Hematopoietic multipotent progenitor cell treated with erythropoietin and hydrocortisone succinate and interleukin-3 and kit ligand, for 17 days (in vitro differentiated cells): ENCODE results near the gene ZSCAN22.
"Not testable (repeated sequence)": the region's sequence is repeated elsewhere in the genome, so short reads cannot be mapped to it uniquely, and the experiment has no call there.

Experiments
- DNase-seq: peaks from one replicate; pipeline ENCODE4 v3.0.0-alpha.2; 2015; ENCODE audit warnings: low spot score

The ZSCAN22 gene

DNA sequence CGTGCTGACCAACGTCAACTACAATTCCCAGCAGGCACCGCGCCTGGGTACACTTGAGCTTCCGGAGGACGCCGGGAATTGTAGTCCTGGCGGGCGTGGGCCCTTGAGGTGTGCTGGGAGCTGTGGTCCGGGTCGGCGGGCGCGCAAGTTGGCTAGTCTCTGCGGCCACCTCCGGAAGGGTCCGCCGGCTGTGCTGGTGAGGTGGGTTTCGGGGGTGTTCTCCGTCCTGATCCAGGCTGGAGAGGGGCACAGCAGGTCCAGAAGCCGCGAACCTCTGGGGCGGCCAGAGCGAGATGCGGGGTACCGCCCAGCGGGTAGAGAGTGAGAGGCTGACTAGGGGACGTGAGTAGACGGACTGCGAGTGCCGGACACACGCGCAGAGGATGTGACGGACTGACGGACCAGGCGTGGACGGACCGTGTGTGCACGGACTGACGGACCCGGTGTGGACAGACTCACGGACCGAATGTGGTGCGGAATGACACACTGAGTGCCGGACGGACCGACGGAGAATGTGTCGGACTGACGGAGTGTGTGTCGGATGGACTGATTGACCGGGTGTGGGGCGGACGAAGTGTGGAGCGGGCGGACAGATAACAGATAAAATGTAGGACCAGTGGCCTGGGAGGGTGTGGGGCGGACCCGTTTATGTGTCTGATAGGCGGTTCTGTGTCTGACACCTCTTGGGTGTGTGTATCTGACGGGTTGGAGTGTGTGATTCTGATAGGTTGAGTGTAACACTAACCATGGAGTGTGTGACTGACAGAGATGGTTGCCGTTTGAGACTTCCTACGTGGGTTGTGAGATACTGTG lies at the start of gene ZSCAN22:
ZSCAN22 (plus strand) TSS at position 81 of the 813 bp plus-strand sequence. CDS start 7,809 bp downstream, outside the sequence.
- DNase-seq = peak; percentile 96

DNA sequence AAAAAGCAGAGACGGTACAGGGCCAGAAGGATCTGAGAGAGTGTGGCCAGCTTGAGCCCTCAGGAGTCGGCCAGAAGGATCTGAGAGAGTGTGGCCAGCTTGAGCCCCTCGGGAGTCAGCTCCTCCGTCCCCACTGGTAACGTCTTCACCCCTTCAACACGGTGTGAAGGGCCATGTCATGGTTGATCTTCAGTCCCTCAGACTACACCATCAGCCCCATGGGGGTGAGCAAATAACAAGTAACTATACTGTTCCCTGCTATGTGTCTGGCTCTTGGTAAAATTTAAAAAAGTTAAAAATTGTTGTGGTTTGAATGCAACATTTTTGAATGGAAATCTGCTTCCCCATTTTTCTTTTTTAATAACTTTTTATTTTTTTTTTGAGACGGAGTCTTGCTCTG lies 49.6 kb upstream of the ZSCAN22 start:
- DNase-seq = no peak

DNA sequence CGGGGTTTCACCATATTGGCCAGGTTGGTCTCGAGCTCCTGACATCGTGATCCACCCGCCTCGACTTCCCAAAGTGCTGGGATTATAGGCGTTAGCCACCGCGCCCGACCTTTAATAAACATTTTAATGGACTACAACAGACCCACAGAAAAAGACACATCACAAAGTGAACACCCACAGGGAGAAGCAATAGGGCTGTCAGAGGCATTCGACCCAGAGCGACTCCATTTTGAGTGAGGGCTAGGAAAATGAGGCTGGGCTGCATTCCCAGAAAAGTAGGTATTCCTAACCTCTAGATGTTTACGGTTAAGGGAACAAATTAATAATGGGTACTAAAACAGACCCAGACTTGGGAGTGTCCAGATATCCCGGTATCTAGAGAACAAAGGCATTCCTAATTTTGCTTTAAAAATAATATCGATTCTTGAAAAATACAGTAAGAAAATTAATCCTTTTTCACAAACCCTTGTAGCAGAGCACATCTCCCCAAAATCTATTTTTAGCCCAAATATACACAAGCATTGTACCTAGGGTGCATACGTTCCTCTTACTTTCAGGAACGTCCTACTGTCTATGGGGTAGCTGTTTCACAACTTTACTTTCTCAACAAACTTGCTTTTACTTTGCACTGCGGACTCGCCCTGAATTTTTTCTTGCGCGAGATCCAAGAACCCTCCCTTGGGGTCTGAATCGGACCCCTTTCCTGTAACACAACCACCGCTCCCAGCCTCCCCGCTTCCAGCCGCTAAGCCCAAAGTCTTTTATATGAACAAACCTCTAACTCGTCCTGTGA lies 48.9 kb upstream of the ZSCAN22 start:
- no peak for DNase-seq

DNA sequence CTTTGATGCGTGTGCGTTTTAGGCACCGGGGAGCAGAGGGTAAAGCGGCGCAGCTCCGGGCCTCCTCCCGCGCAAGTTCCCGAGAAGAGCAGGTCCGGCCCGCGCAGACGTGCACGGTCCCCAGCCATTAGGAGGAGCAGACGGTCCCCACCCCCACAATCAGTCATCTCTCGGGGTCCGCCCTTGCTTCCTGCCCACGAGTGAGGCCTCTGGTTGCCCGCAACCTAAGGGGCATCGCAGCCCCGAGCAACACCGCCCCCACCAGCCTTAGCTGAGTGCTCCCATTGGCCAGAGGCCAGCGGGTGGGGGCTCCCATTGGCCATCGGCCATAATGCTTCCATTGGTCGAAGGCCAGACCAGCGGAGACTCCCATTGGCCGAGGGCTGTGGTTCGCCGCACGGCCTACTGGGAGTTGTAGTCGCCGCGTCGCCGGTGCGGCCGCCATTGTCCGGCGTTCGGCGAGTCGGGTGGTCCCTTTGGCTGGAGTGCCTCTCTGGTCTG lies 48.2 kb upstream of the ZSCAN22 start, which contains the start of gene ZNF8:
ZNF8 (plus strand) TSS at position 415 of the 501 bp plus-strand sequence. CDS start 127 bp downstream, outside the sequence.
- DNase-seq = peak; percentile 95

DNA sequence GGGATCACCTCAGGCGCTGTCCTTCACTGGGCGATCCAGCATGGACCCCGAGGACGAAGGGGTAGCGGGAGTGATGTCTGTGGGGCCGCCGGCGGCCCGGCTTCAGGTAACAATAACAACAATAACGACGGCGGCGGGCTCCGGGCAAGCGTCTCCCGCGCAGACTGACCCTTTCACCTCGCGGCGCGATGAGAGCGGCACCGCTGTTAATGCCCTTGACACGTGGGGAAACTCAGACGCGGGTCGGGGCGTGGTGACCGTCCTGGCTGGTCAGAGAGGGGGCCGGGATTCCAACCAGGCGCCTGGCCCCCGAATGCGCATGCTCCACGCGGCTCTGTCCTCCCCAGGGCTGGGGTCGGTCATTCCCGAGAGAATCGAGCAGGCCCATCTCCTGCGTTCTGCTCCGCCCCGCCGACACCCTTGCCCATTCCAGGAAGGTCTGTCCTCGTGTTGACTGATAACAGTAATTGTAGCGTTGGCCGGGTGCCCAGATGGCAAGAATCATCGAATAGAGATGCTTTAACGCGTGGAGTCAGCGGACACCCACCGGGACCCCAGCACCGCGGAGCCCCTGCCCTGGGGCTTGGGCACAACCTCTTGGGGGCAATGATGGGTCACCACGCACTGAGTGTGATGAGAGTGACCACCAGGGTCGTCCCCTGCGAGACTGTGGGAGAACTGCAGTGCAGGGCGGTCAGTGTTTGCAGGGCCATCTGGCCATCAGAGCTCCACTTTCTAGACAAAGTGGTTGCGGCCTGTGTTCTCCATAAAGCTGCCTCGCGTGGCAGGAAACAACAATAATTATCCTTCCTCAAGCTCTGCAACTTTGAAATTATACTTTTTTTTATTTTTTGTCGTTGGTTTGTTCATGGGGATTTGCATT lies 47.5 kb upstream of the ZSCAN22 start:
- DNase-seq = peak; percentile 72

DNA sequence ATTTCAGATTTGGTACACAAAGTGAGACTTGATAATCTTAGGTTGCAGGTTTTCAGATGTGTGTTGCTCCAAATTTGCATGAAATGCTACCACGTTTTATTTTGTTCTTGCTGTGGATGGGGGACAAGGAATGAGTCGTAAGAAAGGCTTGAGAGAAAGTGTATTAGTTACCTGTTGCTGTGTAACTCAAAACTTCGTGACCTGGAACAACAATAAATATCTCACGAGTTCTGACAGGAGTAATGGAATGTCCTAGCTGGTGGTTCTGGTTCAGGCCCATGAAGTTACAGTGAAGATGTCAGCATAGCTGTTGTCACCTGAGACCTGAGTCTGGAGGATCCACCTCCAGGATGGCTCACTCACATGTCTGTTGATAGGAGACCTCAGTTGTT lies 46.9 kb upstream of the ZSCAN22 start:
- DNase-seq = no peak

DNA sequence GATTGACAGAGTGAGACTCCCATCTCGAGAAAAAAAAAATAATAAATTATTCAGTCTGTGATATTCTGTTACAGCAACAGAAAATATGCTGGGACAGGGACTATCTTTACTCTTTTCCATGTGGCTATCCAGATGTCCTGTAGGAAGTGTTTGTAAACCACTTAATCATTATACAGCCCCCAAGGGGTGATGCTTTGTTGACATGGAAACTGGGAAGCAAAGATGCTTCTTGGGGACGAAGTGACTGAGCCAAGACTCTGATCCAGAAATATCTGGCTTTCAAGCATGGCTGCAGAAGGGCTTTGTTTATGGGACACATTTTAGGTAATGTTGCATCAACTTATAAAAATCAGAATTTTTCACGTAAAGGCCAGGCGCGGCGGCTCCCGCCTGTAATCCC lies 42.6 kb upstream of the ZSCAN22 start:
- DNase-seq = no peak

DNA sequence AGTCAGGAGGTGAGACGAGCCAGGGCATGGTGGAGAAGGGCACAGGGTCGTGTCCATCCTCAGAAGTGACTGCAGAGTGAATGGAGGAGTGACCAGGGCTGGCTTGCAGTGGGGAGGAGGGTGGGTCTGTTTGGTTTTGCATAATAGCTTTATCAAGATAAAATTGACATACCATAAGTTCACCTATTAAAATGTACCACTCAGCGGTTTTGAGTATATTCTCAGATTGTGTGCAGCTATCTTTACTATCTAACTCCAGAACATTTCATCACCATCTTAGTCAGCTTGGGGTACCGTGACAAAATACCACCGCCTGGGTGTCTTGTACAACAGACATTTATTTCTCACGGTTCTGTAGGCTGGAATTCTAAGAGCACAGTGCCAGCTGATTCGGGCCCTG lies 34.9 kb upstream of the ZSCAN22 start:
- DNase-seq = no peak

DNA sequence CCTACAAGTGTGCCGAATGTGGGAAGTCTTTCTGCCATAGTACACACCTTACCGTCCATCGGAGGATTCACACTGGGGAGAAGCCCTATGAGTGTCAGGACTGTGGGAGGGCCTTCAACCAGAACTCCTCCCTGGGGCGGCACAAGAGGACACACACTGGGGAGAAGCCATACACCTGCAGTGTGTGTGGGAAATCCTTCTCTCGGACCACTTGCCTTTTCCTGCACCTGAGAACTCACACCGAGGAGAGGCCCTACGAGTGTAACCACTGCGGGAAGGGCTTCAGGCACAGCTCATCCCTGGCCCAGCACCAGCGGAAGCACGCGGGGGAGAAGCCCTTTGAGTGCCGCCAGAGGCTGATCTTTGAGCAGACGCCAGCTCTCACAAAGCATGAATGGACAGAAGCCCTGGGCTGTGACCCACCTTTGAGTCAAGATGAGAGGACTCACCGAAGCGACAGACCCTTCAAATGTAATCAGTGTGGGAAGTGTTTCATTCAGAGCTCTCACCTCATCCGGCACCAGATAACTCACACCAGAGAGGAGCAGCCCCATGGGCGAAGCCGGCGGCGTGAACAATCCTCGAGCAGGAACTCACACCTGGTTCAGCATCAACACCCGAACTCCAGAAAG lies 31.9 kb upstream of the ZSCAN22 start:
- no peak for DNase-seq

DNA sequence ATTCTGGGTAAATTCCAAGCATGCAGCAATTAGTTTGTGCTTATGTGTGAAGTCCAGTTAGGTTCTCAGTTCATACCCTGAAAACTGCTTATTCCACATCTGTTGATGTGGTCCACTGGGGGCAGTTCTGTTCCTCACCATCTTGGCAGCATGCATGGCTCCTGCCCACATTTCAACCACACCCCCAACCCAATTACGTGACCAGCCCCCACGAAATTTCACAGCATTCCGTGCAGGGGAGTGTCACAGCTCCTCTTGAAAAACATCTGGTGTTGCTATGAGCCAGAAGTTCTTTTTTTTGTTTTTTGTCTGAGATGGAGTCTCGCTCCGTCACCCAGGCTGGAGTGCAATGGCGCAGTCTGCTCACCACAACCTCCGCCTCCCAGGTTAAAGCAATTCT lies 30.7 kb upstream of the ZSCAN22 start:
- no peak for DNase-seq

DNA sequence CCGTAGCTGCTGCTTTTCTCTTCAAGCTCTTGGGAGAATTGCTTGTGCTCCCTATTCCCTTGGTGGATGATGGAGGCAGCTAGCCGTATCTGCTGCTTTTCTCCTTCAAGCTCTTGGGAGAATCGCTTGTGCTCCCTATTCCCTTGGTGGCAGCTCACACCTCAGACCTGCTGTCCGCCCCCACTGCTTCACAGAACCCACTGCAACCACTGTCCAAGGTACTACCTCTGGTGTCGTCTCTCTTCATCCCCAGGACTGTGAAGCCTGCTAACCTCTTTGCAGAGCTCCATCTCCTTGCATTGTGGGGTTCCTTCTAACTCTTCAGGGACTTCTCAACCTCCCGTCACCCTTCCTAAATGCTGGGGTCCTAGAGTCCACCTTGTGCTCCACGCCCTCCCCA lies 26.2 kb upstream of the ZSCAN22 start:
- no peak for DNase-seq

DNA sequence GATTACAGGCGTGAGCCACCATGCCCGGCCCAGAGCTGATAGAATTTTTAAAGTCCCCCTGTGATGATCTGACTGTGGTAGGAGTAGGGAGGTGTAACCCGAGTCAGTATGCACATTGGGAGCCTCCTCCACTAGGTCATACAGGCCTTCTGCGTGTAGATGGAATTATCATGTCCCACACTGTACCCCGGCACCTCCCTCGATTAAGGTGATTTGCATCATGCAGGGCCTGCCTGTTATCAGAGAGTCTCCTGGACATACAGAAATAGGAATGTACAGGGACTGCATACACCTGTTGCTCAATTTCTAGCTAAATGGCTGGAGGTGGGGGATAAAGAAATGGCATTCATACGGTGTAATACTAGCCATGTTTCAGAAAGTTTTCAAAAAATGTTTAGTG lies 22.5 kb upstream of the ZSCAN22 start:
- no peak for DNase-seq

DNA sequence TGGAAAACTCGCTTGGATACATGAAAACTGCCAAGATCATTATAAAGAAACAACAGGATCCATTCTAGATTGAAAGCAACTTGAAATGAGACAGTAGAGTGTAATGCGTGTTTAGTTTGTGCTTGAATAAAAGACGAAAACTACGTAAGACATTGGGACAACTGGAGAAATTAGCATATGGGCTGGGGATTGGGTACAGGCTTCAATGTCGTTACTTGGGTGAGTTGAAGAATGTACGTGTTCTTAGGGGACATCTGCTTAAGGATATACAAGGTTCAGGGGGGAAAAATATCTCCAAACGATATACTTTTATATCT lies 22.1 kb upstream of the ZSCAN22 start:
- DNase-seq = no peak

DNA sequence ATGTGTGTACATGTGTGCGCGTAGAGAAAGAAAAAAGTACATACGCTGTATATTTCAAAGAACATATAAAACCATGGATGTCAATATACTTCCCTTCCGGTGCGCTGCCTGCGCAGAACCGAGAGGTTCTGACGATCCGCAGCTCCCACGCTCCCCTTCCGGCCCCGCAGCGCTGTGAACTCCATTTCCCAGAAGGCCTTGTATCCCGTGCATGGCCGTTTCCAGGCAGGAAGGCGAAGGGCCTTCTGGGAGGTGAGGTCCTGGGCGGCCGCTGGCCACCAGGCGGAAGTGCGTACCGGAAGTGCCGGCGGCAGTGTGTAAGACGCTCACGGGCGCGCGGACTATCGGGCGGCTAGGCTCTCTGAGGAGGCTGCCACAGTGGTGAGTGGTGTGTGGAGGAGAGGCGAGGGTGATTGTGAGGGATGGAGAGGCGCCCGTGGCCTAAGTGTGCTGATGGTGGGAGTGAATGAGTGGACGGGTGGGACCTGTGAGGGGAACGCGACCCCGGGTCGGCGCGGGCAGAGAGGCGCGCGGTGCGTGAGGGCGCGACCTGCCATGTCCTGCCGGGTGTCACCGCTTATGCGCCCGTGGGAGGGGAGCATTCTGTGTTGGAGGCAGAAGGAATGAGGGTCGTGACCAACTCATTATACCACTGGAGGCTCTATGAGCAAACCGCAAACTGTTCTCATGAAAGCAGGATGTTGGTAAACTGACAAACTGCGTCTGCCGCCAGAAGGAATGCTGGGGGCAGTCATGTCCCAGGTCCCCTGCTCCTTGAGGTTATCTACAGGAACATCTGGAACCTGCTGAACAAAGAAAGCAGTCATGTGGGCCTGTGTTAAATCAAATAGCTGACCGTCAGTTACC lies 21.5 kb upstream of the ZSCAN22 start, which contains the start of gene ERVK3-1:
ERVK3-1 (plus strand) TSS at position 313 of the 867 bp plus-strand sequence. CDS start 6,792 bp downstream, outside the sequence.
- DNase-seq = peak; percentile 95

DNA sequence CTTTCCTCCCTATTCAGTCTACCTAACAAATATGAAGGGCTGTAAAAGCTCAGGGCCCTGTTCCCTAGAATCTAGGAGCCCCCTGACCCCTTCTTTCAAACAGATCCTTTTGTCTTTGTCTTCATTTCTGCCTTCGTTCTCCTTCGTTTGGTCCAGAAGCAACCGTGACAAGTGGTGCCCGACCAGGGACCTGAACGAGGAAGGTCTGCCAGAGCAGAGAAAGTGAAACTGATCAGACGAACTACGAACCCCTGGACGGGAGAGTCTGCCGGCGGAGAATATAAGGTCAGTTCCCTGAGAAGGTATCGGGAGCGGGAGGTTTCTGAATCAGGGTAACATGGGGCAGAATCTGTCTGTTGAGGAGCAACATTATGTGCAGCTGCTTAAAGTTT lies 20.9 kb upstream of the ZSCAN22 start:
- no peak for DNase-seq

DNA sequence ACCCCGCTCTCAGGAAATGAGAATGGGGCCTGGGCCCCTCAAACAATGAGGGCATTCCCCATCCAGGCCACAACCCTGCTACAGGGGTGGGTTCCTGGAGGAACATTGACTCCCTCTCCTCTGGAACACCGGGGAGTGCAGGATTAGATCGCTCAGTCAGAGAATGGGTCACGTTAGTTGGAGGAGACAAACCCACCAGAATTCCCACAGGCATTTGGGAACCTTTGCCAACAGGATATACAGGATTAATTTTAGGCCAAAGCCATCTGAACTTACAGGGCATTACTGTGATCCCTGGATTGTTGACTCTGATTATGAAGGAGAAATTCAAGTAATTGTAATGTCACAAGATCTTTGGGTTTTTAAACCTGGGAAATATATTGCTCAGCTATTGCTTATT lies 19.1 kb upstream of the ZSCAN22 start:
- no peak for DNase-seq

DNA sequence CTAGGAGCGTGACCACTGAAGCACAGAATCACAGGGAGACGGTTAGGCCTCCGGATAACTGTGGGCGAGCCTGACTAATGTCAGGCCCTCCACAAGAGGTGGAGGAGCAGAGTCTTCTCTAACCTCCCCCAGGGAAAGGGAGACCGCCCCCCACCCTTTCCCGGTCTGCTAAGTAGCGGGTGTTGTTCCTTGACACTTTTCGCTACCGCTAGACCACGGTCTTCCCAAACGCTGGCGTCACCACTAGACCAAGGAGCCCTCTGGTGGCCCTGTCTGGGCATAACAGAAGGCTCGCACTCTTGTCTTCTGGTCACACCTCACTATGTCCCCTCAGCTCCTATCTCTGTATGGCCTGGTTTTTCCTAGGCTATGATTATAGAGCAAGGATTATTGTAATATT lies 16.1 kb upstream of the ZSCAN22 start:
- DNase-seq = not testable (repeated sequence)

DNA sequence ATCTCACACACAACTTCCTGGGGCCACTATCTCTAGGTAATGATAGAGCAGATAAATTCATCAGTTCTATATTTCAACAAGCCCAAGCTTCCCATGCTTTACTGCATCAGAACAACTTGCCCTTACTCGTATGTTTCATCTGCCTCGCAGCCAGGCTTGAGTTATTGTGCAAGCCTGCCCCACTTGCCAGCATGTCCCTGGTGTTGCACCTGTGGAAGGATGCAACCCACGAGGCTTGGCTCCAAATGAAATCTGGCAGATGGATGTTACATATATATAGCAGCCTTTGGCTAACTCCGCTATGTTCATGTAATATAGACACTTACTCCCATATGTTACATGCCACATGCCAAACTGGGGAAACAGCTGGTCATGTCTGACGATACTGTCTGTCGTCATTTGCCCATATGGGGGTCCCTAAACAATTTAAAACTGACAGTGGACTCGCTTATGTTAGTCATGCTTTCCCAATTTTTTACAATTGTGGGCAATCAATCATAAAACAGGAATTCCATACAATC lies 15.4 kb upstream of the ZSCAN22 start:
- no peak for DNase-seq

DNA sequence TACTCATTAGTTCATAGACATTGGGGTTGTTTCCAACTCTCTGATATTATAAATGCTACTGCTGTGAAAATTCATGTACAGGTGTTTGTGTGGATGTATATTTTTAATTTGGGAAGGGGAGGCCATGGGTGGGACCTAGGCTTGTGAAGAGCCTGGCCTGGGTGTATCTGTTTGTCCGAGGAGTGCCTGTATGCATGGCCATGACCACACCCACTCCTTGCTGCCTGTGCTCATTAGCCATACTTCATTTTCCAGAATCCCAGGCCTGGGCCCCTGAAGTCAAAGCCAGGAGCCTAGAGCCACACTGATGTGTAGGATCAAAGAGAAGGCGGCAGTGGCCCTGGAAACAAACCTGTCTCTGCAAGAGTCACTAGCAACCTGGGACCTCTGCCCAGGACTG lies 11.2 kb upstream of the ZSCAN22 start:
- no peak for DNase-seq

DNA sequence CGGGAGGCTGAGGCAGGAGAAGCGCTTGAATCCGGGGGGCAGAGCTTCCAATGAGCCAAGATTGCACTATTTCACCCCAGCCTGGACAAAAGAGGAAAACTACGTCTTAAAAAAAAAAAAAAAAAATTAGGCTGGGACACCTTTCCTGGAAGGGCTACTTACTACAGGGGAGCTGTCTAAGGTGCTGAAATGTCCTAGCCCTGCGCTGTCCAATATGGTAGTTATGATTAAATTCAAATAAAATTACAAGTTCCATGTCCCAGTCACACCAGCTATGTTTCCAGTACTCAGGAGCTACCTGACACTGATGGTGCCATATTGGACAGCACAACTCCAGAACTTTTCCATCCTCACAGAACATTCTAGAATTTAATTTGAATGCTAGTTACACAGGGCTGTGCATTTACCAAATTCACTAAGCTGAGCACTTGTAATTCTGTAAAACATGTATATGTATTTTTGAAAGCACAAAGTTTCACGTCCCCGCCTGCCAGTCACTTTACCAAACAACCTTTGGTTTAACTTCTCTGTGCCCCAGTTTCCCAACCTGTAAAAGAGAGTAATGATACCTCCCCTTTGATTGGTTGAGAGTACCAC lies 9.2 kb upstream of the ZSCAN22 start:
- no peak for DNase-seq
